IPS-NIHi7 (cell line): ENCODE results near the gene AP4S1.

Experiments
- DNase-seq: peaks from one replicate; pipeline ENCODE4 v3.0.0; 2012; ENCODE audit warnings: mixed read lengths; ENCODE audit errors: extremely low spot score

Gene AP4S1

DNA sequence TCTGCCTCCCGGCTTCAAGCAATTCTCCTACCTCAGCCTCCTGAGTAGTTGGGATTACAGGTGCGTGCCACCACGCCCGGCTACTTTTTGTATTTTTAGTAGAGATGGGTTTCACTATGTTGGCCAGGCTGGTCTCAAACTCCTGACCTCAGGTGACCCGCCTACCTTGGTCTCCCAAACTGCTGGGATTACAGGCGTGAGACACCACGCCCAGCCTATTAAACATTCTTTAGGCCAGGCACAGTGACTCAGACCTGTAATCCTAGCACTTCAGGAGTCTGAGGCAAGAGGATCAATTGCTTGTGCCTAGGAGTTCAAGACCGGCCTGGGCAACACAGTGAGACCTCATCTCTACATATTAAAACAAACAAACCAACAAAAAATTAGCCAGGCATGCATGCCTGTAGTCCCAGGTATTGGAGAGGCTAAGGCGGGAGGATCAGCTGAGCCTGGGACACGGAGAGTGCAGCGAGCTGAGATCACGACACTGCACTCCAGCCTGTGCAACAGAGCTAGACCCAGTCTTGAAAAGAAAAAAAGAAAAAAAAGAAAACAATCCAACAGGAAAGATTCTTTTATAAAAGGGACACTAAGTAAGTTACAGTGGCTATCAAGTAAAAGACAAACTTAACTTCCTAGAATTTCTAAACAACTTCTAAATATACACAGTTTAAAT is 111.9 kb downstream of the AP4S1 start:
- no peak for DNase-seq

DNA sequence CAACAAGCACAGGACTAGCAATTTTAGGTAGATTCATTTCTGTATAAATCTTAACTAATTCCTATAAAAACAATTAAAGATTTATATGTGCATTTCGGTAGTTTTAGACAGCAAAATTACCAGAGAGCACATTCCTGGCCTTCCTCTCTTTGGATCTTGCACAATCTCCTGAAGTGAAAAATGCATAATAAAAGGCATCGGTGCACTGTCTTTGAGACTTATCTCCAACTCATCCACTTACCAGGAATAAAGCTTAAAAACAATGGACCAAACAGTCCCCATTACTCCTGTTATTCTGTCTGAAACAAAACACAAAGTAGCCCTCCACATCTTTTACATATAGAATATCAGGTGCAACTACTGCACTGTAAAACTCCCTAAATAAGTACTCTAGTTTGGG is 112.9 kb downstream of the AP4S1 start:
- no peak for DNase-seq

DNA sequence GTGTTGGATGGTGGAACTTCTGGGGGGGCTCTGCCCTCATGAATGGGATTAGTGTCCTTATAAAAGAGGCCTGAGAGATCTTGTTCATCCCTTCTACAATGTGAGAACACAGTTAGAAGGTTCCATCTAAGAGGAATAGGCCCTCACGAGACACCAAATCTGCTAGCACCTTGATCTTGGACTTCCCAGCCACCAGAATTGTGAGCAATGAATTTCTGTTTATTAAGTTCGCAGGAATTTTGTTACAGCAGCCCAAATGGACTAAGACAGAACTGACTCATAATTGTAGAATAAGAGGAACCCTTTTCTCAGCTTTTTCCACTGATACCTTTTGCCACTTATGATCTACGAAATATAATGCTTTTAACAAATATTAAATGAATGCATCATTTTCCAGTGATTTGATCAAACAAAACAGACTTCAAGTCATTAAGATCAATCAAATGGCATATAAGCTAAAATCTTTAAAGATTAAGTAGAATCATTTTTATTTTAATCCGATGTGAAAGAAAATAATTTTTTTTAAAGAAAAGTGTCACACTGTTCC is 113.9 kb downstream of the AP4S1 start:
- no peak for DNase-seq

DNA sequence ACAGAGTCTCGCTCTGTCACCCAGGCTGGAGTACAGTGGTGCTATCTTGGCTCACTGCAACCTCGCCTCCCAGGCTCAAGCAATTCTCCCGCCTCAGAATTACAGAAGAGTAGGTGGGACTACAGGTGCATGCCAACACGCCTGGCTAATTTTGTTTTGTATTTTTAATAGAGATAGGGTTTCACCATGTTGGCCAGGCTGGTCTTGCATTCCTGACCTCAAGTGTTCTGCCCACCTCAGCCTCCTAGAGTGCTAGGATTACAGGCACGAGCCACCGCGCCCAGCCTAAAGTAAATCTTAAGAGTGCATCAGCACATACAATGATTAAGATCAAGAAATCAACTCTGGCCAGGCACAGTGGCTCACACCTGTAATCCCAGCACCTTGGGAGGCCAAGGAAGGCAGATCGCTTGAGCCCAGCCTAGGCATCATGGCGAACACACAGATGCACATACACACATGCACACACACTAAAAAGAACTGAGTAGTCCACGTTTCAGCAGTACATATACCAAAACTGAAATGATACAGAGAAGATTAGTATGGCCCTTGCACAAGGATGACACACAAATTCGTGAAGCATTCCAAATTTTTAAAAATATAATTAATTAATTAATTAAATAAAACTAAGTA is 117.1 kb downstream of the AP4S1 start:
- DNase-seq, result no peak
